Measurements from ENCODE around the gene CCT3.

DNA sequence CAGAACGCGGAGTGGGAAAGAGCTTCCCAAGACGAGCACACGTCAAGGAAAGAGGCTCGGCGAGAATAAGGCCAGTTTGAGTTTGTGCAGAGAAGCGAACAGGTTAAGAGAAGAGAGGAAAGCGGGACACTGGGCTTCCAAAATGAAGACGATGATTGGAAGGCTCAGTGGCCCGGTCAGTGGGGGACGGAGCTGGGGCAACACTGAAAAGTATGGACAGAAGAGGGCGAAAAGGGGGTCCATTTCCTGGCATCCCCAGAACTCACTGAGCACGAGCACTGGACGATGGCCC is 258 bp downstream of the CCT3 start:
- TF ChIP-seq YY1 (IDR thresholded peaks at IDR 0.05; ENCODE audit: low read depth) (no peak), POLR2AphosphoS5 (IDR thresholded peaks at IDR 0.05; ENCODE audit: low read depth, low read length) (no peak)
- TF ChIP-seq, protein P1, sequence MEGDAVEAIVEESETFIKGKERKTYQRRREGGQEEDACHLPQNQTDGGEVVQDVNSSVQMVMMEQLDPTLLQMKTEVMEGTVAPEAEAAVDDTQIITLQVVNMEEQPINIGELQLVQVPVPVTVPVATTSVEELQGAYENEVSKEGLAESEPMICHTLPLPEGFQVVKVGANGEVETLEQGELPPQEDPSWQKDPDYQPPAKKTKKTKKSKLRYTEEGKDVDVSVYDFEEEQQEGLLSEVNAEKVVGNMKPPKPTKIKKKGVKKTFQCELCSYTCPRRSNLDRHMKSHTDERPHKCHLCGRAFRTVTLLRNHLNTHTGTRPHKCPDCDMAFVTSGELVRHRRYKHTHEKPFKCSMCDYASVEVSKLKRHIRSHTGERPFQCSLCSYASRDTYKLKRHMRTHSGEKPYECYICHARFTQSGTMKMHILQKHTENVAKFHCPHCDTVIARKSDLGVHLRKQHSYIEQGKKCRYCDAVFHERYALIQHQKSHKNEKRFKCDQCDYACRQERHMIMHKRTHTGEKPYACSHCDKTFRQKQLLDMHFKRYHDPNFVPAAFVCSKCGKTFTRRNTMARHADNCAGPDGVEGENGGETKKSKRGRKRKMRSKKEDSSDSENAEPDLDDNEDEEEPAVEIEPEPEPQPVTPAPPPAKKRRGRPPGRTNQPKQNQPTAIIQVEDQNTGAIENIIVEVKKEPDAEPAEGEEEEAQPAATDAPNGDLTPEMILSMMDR (IDR thresholded peaks at IDR 0.05) = peak; percentile 31
